HL-60/S4 (cell line): ENCODE data around the gene CELF2.

Source experiments
- in situ Hi-C: fragments of 300-500 bp; cut with MboI; formaldehyde crosslinking; loops from 2 replicates; pipeline ENCODE4 v1.14.3; 2022; ENCODE audit warnings: low sequenced_read_pairs

The CELF2 gene

DNA sequence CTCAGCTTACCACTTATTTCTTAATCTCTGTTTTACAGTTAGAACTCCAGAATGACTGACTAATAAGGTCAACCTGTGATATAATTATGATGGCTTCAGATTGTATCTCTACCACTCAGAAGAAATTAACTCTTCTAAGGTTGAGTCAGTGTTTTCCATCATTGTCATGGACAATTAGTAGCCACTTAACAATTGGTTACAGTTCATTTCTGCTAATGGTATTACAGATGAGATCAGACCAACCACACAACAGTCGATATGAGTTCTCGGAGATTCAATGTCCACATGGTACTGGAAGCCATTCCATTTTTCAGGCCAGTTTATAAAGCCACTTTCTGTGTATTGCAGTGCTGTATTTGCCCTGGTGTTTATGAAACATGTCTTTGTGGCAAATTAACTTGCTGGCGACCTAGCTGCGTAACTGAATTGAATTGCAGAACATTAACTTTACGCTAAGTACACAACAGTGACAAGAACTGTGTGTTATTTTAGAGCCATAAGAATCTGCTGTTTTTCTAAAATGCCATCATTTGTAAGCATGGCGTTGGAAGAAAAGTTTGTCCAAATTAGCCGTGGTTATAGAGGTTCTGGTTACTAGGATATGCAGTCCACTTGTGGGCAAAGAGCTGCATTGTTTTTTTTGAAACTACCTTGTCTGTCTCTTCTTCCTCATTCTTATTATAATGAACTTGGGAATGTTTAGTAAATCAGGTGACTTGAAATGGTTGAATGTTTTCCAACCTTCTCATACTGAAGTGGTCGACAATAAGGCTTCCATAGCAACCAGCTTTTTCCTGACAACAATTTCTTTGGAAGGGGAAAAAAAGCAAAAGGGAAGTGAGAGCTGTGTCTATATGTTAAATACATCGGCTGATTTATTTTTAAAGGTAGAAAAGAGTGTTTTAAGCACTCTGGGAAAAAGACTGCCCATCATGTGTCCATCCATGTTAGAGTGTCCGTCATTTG is 76.4 kb downstream of the CELF2 start:
- in situ Hi-C loops, result no loop called here

- in situ Hi-C loops, result no loop called here
These were observed 77.7 kb downstream of the CELF2 start for GRCh38 chr10:11095374-11095801.

GRCh38 chr10:11096422-11096821 is 78.8 kb downstream of the CELF2 start:
- in situ Hi-C loops, result no loop called here

DNA sequence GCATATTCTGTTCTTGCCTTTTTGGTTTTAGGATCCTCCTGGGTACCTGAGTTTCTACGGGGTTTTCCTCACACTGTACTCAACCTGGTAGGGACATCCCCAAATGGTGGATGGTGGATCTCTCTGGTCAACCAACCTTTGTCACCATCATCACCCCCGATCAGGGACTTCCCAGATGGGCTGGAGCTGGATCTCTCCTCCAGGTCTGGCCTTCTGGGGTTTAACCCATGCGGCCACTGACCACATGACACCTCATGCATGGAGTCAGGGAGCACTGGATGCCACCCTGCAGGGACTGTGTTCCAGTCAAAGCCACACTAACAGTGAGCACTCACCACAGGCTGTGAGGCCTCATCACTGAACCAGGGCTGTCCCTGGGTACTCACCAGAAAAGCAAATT is 80.0 kb downstream of the CELF2 start:
- in situ Hi-C loops, result no loop called here

DNA sequence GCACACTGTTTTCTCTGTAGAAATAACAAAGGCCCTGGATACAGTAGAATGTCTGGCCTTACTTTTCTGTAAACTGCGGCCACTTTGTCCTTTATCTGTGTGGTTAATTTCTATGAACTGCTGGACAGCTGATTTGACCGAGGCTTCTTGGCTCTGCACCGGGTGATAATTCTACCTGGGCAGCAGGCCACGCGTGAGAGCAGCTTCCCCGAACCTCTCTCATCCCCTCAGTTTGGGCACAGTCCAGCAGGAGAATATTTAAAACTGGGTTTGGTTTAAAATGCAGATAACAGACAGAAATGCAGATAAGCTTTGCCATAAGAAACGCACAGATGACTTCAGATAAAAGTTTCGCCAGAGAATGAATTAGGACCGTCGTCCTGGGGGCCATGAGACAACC is 81.0 kb downstream of the CELF2 start:
- in situ Hi-C loops, result no loop called here

GRCh38 chr10:11104772-11105675 is 87.4 kb downstream of the CELF2 start:
- in situ Hi-C loops, result no loop called here

GRCh38 chr10:11105676-11106004 is 88.0 kb downstream of the CELF2 start:
- in situ Hi-C loops, result no loop called here

GRCh38 chr10:11106621-11107374 is 89.1 kb downstream of the CELF2 start:
- in situ Hi-C loops, result no loop called here

GRCh38 chr10:11107948-11108347 is 90.3 kb downstream of the CELF2 start:
- in situ Hi-C loops, result no loop called here

GRCh38 chr10:11108356-11108755 is 90.7 kb downstream of the CELF2 start:
- in situ Hi-C loops, result no loop called here

GRCh38 chr10:11109590-11109989 is 91.9 kb downstream of the CELF2 start:
- in situ Hi-C loops, result no loop called here

GRCh38 chr10:11110539-11110938 is 92.9 kb downstream of the CELF2 start:
- in situ Hi-C loops, result no loop called here

DNA sequence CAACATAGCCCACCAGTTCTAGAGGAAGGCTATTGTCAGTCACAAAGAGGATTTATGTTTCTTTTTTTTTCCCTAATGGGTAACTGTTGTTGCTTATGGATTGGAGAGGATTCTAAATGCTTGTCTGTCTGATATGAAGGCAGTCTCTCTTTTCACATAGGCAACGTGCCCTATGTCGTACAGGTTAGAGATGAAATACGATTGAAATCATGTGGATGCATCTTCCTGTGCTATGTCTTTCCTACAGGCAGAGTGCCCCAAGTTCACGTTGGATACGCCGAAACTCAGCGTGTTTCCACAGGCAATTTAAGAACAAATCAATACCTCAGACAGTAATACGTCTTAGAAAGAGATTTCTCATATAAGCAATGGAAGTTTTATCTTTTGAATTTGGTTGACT is 93.8 kb downstream of the CELF2 start:
- in situ Hi-C loops, result no loop called here

GRCh38 chr10:11112718-11113117 is 95.0 kb downstream of the CELF2 start:
- in situ Hi-C loops, result no loop called here

- in situ Hi-C loops, result no loop called here
These were observed 95.5 kb downstream of the CELF2 start for GRCh38 chr10:11113156-11113555.

DNA sequence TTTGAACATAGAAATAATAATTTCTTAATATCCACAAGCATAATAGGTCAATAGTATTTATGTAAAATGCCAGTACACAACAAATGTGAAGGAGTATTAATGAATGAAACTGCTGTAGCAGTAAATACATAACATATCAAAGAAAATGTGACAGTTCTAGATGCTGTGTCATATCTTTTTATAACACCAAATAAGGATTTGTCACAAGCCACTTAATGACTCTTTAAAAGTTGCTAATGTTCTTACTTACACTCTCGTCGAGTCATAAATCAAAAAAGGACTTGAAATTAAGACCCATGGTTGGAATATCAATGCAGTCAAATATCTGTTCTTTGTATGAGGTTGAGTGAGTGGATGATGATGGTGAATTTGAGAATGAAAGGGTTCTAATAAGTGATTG is 96.6 kb downstream of the CELF2 start:
- in situ Hi-C loops, result no loop called here

DNA sequence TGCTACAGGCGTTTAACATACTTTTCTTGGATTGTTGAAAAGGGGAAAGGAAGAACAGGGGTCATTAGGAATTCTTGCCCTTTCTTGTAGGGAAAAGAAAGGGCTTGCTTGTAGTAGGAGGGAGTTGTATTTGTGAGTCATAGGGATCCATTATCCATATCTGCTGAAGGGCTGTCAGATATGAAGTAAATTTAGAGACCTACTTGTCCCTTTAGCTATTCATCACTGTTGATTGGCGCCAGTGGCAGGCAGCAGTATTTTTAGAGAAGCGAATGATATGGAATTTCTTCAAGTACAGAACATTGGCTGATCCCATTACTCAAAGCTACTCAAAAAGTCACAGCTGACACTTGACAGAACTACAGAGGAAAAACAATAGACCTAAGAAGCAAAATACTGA is 97.7 kb downstream of the CELF2 start:
- in situ Hi-C loops, result no loop called here

DNA sequence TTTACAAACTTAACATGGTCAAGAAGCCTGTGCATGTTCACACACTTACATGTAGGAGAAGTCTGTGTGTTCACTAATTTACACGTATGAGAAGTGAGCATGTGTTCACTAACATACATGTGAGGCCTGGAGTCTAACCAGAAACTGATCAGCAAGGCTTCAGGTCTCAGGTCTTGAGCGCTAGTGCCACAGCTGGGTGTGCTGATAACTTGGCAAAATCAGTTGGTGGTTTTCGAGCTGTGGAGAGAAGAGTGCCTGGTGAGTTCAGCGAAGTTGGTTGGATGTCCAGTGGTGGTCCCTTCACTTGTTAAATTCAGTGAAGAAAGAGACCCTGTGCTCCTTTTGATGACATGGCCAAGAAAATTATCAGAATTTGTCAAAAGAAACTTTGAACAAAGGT is 98.7 kb downstream of the CELF2 start:
- in situ Hi-C loops, result no loop called here

DNA sequence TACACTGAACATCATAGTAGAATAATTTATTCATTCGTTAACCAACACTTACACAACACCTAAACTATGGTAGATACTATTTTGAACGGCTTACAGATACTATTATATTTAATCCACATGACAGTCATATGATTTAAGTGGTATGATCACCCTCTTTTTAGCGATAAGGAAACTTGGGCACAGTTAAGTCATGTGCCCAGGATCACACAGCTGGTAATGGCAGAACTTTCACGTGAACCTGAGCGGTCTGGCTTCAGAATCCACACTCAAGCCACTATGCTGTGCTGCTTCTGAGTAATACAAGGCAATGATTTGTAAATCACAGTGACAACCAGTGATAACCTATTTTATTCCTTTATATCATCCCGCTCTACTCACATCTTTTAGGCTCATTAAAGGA is 99.1 kb downstream of the CELF2 start:
- in situ Hi-C loops, result no loop called here

- in situ Hi-C loops, result no loop called here
These were observed 101.0 kb downstream of the CELF2 start for GRCh38 chr10:11118686-11119085.

DNA sequence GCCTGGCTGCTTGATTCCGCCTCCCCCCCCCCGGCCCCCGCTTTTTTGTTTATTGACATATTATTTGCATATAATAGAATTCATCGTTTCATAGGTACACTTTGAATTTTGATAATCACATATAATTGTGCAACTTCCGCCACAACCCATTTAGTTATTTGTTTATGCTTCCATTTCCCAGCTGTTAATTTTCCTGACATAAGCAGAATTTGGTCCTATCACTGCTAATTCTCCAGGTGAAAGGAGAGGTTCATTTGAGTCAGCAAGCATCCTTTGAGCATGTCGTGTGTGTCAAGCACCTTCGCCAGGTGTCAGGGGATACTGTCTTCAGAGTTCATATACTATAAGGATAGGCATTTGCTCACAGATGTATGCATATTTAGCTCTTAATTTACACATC is 102.2 kb downstream of the CELF2 start:
- in situ Hi-C loops, result no loop called here
